GM12878 (cell line): ENCODE measurements around the gene PAK2. TPM values are rescaled to one million over a fixed set of nuclear protein-coding genes. Genes with fewer than 3 reads are reported as not detected.

ENCODE experiments used
- ATAC-seq: fragments of 200-7000 bp; cut with Tn5 transposase; 3 replicates; pipeline ENCODE4 v1.9.1; 2020; ENCODE audit warnings: mild to moderate bottlenecking, moderate library complexity
- BruUV-seq: library from RNA; stranded (reverse); fragments of 400-500 nt; replicated peaks from 2 replicates; lab custom pipeline; 2021; lab: Mats Ljungman, UMichigan
- CTCF ChIA-PET: fragments of 300-600 bp; sonication (Branson Sonifier 250); formaldehyde crosslinking; extraction: SDS; loops from one replicate; lab custom pipeline; 2021; ENCODE audit warnings: inconsistent platforms; lab: Yijun Ruan, JAX
- POLR2A ChIA-PET: fragments of 350-600 bp; formaldehyde crosslinking; extraction: SDS; loops from one replicate; lab custom pipeline; 2021; ENCODE audit warnings: inconsistent platforms; lab: Charles Lee
- RAD21 ChIA-PET: fragments of 300-600 bp; sonication (Branson Sonifier 250); formaldehyde crosslinking; loops from one replicate; lab custom pipeline; 2023; ENCODE audit warnings: antibody characterized with exemption; ENCODE audit not compliant: unreplicated experiment; lab: Charles Lee
- SMC1A ChIA-PET: fragments of 300-600 bp; sonication (Branson Sonifier 250); formaldehyde crosslinking; loops from one replicate; lab custom pipeline; 2023; ENCODE audit not compliant: unreplicated experiment, uncharacterized antibody; lab: Charles Lee
- DNase-seq: peaks from one replicate; pipeline ENCODE4 v3.0.0-alpha.2; 2011; ENCODE audit warnings: low read depth, low spot score
- FAIRE-seq: peaks from 3 replicates; lab custom pipeline; 2011; peaks lifted over from hg19 to GRCh38; lab: Jason Lieb, UNC
- H2AFZ ChIP-seq: 2 replicates; pipeline ENCODE4 v1.6.0; 2011; ENCODE audit warnings: low read depth, low read length, control low read depth; ENCODE audit not compliant: control insufficient read depth
- H3K27ac ChIP-seq: 2 replicates; pipeline ENCODE4 v1.5.1; 2011; ENCODE audit warnings: control low read depth; ENCODE audit not compliant: control insufficient read depth, insufficient read depth
- H3K27me3 ChIP-seq, 2 experiments: replicated peaks in 1 of 2; 2 replicates each; pipeline versions ENCODE4 v1.6.0 to v1.6.1; 2011; ENCODE audit warnings: low read length in 1 of 2; ENCODE audit not compliant: control insufficient read depth in 2 of 2, insufficient read depth in 2 of 2
- H3K36me3 ChIP-seq, 2 experiments: 2 replicates each; pipeline ENCODE4 v1.5.1; 2011; ENCODE audit warnings: low read length in 1 of 2; ENCODE audit not compliant: control insufficient read depth in 2 of 2, insufficient read depth in 2 of 2
- H3K4me1 ChIP-seq: 2 replicates; pipeline ENCODE4 v1.6.1; 2011; ENCODE audit warnings: mild to moderate bottlenecking, low read length, moderate library complexity, mixed read lengths; ENCODE audit not compliant: control insufficient read depth, insufficient read depth
- H3K4me2 ChIP-seq: 2 replicates; pipeline ENCODE4 v1.6.0; 2011; ENCODE audit warnings: control low read depth; ENCODE audit not compliant: control insufficient read depth, insufficient read depth
- H3K4me3 ChIP-seq: fragments of 200-600 bp; sonication (generic); 2 replicates; pipeline ENCODE4 v1.5.1; 2016
- H3K79me2 ChIP-seq: 2 replicates; pipeline ENCODE4 v1.6.0; 2011; ENCODE audit warnings: low read length; ENCODE audit not compliant: control insufficient read depth, insufficient read depth
- H3K9ac ChIP-seq: 2 replicates; pipeline ENCODE4 v1.8.0; 2011; ENCODE audit warnings: low read length, control low read depth, mixed read lengths; ENCODE audit not compliant: control insufficient read depth, insufficient read depth
- H3K9me3 ChIP-seq: replicated peaks from 3 replicates; pipeline ENCODE4 v1.5.1; 2011; ENCODE audit warnings: mild to moderate bottlenecking, low read length; ENCODE audit not compliant: control insufficient read depth, insufficient read depth
- H4K20me1 ChIP-seq: 2 replicates; pipeline ENCODE4 v1.6.0; 2011; ENCODE audit not compliant: control insufficient read depth, insufficient read depth
- CBX5 ChIP-seq: sonication (generic); IDR thresholded peaks from 2 replicates; pipeline ENCODE4 v1.6.1; 2016; ENCODE audit warnings: low read depth, moderate library complexity, mild to moderate bottlenecking, inconsistent platforms
- ETV6 ChIP-seq, 2 experiments: fragments of 450-650 bp in 1 of 2; IDR thresholded peaks in 1 of 2; conservative IDR thresholded peaks in 1 of 2; 2 replicates each; pipeline ENCODE4 v1.6.1; 2014; ENCODE audit warnings: antibody characterized with exemption in 1 of 2, borderline replicate concordance in 1 of 2, low read depth in 1 of 2, mild to moderate bottlenecking in 1 of 2, moderate library complexity in 1 of 2
- HCFC1 ChIP-seq: fragments of 150-350 bp; IDR thresholded peaks from 2 replicates; pipeline ENCODE4 v1.6.1; 2014; ENCODE audit warnings: low read length
- NR2F1 ChIP-seq: fragments of 450-650 bp; conservative IDR thresholded peaks from 2 replicates; pipeline ENCODE4 v1.6.1; 2017; ENCODE audit warnings: mild to moderate bottlenecking
- POU2F2 ChIP-seq: IDR thresholded peaks from 3 replicates; pipeline ENCODE4 v1.6.1; 2011; ENCODE audit warnings: low read depth, mild to moderate bottlenecking, low read length, borderline replicate concordance
- SUPT20H ChIP-seq: IDR thresholded peaks from 2 replicates; pipeline ENCODE4 v1.6.1; 2011; ENCODE audit warnings: low read depth, mild to moderate bottlenecking, low read length, moderate library complexity, borderline replicate concordance; ENCODE audit not compliant: control insufficient read depth
- ZNF274 ChIP-seq: IDR thresholded peaks from one replicate; pipeline ENCODE4 v1.8.0; 2011; ENCODE audit not compliant: insufficient read length, insufficient read depth
- ZZZ3 ChIP-seq: IDR thresholded peaks from 2 replicates; pipeline ENCODE4 v1.6.1; 2011; ENCODE audit warnings: low read depth; ENCODE audit not compliant: control insufficient read depth, insufficient read length
- WGBS: methylation state at CpG from one replicate; pipeline ENCODE4 v1.1.6; 2016; ENCODE audit warnings: low lambda C conversion rate; ENCODE audit not compliant: insufficient replicate concordance, insufficient coverage; ENCODE audit errors: missing lambda C conversion rate; 5-methylcytosine and 5-hydroxymethylcytosine counted together
- in situ Hi-C: fragments of 300-500 bp; cut with MboI; formaldehyde crosslinking; loops from 9 replicates; pipeline ENCODE4 v1.14.3; 2018; ENCODE audit warnings: mixed read lengths
- intact Hi-C: fragments of 100-400 bp; cut with micrococcal nuclease; formaldehyde crosslinking; loops from one replicate; pipeline ENCODE4 v1.14.2; 2022; ENCODE audit not compliant: unreplicated experiment
- polyA plus RNA-seq, 11 experiments: library from polyadenylated mRNA; depleted of rRNA in 4 of 11; unstranded in 6 of 11; stranded (reverse) in 5 of 11; fragments of >200 nt; fragmentation: Nextera tagmentation in 4 of 11; fragmentation: Illumina TruSeq in 1 of 11; extraction: Ambion mirVana in 4 of 11; extraction: Trizol in 1 of 11; gene quantifications; 1 replicate in 1 of 11; 2 replicates in 10 of 11; pipeline versions ENCODE4 v1.2.1 to v1.2.3, GENCODE V29; 2011 to 2016; ENCODE audit warnings: inconsistent platforms in 2 of 11, missing spikeins in 2 of 11, low read depth in 1 of 11
- total RNA-seq, 4 experiments: library from RNA; depleted of rRNA in 3 of 4; stranded (reverse); fragments of >200 nt in 3 of 4; fragmentation: Illumina TruSeq in 1 of 4; extraction: Trizol in 1 of 4; gene quantifications; 2 replicates each; pipeline versions ENCODE4 v1.2.1 to v1.2.3, GENCODE V29; 2013 to 2021

PAK2 gene
- total and polyA plus RNA-seq, 10 of the 15 experiments (the other 5 are each of a cell fraction or from before 2014, with no cell fraction given) = 9.0 to 59.1 (median 27.0) TPM

DNA sequence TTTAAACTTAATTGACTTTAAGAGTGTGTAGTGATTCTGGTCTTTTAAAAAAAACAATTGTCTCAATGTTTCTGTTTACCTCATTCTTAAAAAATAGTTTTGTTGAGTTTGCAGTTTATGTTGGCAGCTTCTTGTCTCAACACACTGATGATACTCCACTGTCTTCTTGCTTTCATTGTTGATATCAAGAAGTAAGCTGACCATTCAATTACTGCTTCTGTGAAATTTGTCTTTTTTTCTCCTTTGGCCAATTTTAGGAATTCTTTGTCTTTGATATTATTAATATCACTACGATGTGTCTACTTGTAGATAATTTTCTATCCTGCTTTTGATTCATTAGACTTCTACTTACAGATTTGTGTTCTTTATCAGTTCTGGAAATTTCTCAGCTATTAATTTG, 31.4 kb downstream of the PAK2 start:
- POLR2A ChIA-PET = interaction anchor here (0.6 to 1.2 kb wide), 3 partner anchors 22 to 398 kb away, joined by 3 to 4 read pairs (median 3); partner anchors contain the start of gene PAK2
- H3K36me3 ChIP-seq = peaks cover 0 to 2% of the 10 kb centered on the region in 2 experiments; a peak in 2 of 4 replicates
- CTCF ChIA-PET = interaction anchor here (0.7 to 1.4 kb wide), 2 partner anchors 13 to 59 kb away, joined by 3 read pairs; partner anchors contain the start of genes CEP19 and PIGX
- H3K9me3 ChIP-seq = peaks cover 5% of the 10 kb centered on the region
- FAIRE-seq (no peak), DNase-seq (no peak), ATAC-seq (no peak)
- BruUV-seq = no TSS peak
- peaks cover 64% of the 10 kb centered on the region for H3K79me2 ChIP-seq
- in situ Hi-C loops = no loop called here
- no peak overlapping the region for H3K4me2 ChIP-seq
- H3K4me1 ChIP-seq = no peaks in the 10 kb centered on the region
- no peak for TF ChIP-seq ZZZ3
- TF ChIP-seq ETV6 (conservative IDR thresholded peaks at IDR 0.05 in 1 of 2, IDR thresholded peaks at IDR 0.05 in 1 of 2; ENCODE audit: borderline replicate concordance in 1 of 2, low read depth in 1 of 2) = no peak
- no peak for TF ChIP-seq HCFC1
- TF ChIP-seq ZNF274 = no peak
- TF ChIP-seq CBX5 = 0 out of 2 replicates have a peak, but pooled peaks have one; percentile 48
- no peak for TF ChIP-seq POU2F2
- no peak for TF ChIP-seq SUPT20H
- TF ChIP-seq NR2F1 = no peak
- TF ChIP-seq, all 136 proteins: peak for 1
- intact Hi-C loops = no loop called here
- H4K20me1 ChIP-seq = no peaks in the 10 kb centered on the region
- H3K27ac ChIP-seq = no peak overlapping the region
- SMC1A ChIA-PET = interaction anchor here (0.8 to 1.1 kb wide), 2 partner anchors 19 to 30 kb away, joined by 3 read pairs; no protein-coding TSS in a partner anchor
- no peak overlapping the region for H3K9ac ChIP-seq
- no peak overlapping the region for H2AFZ ChIP-seq
- WGBS = 86% methylated on average over 1 of the region's 1 CpG
- no peaks in the 10 kb centered on the region for H3K27me3 ChIP-seq
- RAD21 ChIA-PET = interaction anchor here (0.8 kb wide), 1 partner anchor 18 kb away, joined by 3 read pairs; no protein-coding TSS in a partner anchor
- H3K4me3 ChIP-seq = no peak overlapping the region
